ENCODE measurements around the gene ZMYND19.
"Not testable (repeated sequence)": the region's sequence is repeated elsewhere in the genome, so short reads cannot be mapped to it uniquely, and the experiment has no call there.

Gene ZMYND19

GRCh38 chr9:137586854-137587253 is 3.5 kb downstream of the ZMYND19 start:
- no peak for DNase-seq

DNA sequence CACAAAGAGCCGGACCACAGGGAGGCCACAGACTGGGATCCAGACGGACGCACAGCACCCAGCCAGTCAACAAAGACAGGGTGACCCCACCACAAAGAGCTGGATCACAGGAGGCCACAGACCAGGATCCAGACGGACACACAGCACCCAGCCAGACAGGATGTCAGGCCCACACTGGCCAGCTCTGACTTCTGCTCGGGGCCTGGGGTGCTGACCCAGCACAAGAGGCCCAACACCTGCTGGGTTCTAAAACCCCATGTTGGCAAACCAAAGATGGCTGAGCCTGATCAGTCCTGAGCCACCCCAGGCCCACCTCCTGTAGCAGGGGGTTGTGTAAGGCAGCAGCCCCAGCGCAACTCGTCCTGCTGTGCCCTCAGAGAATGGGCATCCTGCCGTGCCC is 6.4 kb downstream of the ZMYND19 start:
- DNase-seq, result no peak

DNA sequence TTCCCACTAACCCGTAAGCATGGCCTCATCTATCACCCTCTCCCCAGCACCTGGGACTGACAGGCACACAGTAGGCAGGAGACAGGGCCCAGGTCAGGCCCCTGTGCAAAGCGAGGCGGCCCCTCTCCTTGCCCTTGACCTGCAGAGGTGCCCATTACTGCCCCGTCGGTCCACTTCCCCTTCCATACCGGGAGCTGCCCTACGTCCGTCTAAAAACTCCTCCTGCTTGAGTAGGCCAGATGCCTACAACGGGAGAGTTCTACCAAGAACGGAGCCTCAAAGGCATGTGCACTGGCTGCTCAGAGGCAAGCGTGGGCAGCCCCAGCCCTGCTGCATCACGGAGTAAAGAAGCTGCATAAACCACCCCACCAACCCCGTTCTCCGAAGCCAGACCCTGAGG is 7.0 kb downstream of the ZMYND19 start:
- DNase-seq, result no peak

- peak; percentile 26 for DNase-seq
Observed at GRCh38 chr9:137582286-137582860, 7.9 kb downstream of the ZMYND19 start.

DNA sequence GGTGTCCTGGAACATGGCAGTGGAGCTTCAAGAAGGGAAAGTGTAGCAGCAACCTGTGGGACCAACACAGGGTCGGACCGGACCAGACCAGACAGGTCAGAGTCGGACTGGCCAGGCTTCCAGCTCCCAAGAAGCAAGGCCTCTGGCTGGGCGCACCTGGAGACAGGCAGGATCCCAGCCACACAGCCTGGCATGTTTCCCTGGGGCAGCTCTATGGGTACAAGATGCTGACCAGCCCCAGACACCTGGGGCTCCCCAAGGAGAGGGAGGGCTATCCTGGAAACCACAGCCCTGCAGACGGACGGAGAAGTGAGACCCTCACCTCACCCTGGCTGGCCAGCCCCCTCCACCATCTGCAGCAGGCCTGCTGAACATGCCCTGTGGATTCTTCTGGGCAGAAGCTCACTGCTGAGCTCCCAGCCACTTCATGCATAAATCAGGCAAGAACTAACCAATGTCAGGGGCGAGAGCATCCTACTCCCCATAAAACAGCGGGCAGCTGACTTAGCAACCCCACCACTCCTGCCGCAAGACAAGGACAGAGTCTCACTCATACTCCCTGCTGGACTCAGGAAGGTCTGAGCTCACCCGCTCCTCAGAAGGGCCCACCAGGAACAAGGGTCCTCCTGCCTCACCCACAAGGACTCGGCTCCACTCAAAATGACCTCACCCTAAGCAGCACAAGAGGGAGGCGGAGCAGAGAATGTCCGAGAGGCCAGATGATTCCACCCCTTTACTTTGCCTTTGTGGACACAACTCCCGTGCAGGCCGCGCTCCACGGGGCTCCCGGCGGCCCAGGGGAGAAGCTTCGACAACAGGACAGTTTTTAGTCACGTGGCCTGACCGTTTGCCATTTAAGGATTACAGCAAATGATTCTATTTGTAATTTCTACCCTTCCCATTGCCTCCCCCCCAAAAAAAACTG is 8.7 kb downstream of the ZMYND19 start:
- DNase-seq, result no peak

DNA sequence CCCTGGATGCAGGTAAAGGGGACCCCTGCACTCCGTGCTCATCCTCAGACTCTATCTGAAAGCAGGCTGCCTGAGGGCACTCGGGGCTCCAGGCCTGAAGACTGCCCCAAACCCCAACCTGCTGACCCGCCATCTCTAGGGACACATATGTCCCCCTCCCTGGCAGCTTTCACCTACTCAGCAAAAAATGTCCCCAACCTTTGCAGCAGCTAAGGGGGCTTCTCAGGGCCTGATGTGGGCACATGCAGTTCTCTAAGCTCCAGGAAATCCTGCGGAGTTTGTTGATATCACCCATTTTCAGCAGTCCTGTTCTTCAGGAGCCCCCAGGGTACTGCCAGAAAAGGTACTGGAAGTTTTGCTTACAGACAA is 9.4 kb downstream of the ZMYND19 start:
- no peak for DNase-seq

- no peak for DNase-seq
Observed at GRCh38 chr9:137580209-137580953, 9.9 kb downstream of the ZMYND19 start.

GRCh38 chr9:137579259-137579604 is 11.1 kb downstream of the ZMYND19 start:
- DNase-seq, result no peak

GRCh38 chr9:137578518-137579258 is 11.6 kb downstream of the ZMYND19 start, which contains the start of gene DPH7:
Gene DPH7 (minus strand): TSS chr9:137578925. CDS start chr9:137578777, 148 bp downstream.
- DNase-seq, result peak; percentile 96

DNA sequence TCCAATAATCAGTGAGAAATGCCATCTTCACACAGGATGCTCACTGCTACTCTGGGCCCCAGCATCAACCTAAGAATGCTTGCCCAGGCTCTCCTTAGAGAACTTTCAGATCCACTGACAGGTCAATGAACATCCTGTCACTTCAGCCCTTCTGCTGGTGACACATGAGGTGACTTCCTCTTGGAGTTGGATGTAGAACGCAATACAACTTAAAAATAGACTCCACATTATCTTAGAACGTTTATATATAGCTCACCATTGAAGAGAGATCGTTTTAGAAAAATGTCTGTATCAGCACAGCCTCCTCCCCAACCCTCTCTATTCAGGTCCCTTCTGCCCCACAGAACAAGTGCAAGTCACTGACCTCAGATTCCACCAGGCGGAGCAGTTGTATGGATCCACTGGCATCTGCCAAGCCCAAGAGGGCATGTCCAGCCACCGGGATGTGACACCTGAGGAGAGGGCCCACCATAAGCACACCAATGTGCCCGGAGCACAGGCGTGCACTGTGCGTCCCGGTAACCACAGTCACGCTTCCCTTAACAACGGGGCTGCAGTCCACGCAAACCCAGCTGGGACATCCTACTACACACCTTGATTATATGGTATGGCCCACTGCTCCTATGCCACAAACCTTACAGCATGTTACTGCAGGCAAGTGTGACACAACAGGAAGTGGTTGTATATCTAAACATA is 14.4 kb downstream of the ZMYND19 start:
- no peak for DNase-seq

DNA sequence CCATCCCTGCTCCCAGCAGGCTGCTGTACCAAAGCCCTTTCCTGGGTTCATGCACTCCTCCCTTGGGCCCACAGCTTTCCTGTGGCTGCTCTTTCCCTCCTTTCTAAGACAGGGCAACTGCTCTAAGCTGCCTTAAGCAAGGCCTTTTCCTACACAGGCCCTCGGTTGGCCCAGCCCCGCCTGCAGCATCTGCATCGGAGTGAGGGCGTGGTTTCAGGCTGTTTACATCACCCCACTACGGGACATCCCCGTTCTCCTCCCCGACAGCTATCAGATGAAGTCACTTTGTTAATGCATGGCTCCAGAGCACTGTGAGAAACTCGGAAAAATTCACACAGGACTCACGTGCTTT is 15.0 kb downstream of the ZMYND19 start:
- no peak for DNase-seq

- DNase-seq, result no peak
Observed at GRCh38 chr9:137574192-137574591, 16.1 kb downstream of the ZMYND19 start.

GRCh38 chr9:137570566-137570965 is 19.7 kb downstream of the ZMYND19 start:
- DNase-seq, result no peak

DNA sequence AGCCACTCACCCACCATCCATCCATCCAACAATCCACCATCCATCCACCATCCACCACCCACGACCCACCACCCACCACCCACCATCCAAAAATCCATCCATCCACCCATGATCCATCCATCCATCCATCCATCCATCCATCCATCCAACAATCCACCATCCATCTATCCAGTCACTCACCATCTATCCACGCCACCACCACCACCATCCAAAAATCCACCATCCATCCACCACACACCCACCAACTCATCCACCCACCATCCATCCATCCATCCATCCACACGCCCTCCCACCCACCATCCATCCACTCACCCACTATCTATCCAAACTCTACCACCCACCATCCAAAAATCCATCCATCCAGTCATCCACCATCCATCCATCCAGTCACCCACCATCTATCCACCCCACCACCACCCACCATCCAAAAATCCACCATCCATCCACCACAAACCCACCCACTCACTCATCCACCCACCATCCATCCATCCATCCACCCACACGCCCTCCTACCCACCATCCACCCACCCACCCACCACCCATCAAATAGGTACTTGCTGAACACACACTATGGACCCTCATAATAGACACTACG is 20.6 kb downstream of the ZMYND19 start:
- no peak for DNase-seq

GRCh38 chr9:137568445-137568844 is 21.9 kb downstream of the ZMYND19 start:
- not testable (repeated sequence) for DNase-seq

- DNase-seq, result no peak
Observed at GRCh38 chr9:137564817-137565411, 25.4 kb downstream of the ZMYND19 start.

DNA sequence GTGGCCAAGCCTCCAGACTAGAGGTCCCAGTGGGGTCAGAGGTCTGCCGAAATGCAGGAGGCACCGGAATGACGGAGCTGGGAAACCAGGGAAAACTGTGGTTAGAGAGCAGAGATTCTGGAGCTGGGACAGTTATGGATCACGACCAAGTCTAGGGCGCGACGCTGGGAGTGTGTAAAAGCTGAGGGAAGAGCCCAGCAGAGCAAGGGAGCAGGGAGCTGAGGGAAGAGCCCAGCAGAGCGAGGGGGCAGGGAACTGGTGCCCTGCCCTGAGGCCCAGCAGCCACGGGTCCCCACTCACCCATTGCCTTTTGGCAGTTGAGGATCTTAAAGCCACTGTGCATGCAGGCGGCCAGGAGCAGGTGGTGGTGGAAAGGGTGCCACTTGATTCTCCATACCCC is 26.2 kb downstream of the ZMYND19 start:
- no peak for DNase-seq

- no peak for DNase-seq
Observed at GRCh38 chr9:137558127-137558526, 32.2 kb downstream of the ZMYND19 start.

- DNase-seq, result no peak
Observed at GRCh38 chr9:137556069-137556838, 34.1 kb downstream of the ZMYND19 start.

GRCh38 chr9:137555179-137555578 is 35.1 kb downstream of the ZMYND19 start:
- no peak for DNase-seq

GRCh38 chr9:137554349-137554748 is 36.0 kb downstream of the ZMYND19 start:
- DNase-seq, result no peak
